Kidney epithelial cell (primary cell): ENCODE measurements around the gene HCAR3. TPM values are rescaled to one million over a fixed set of nuclear protein-coding genes. Genes with fewer than 3 reads are reported as not detected.
"Not testable (repeated sequence)": the region's sequence is repeated elsewhere in the genome, so short reads cannot be mapped to it uniquely, and the experiment has no call there.

Experiments
- DNase-seq: peaks from one replicate; pipeline ENCODE4 v3.0.0-alpha.2; 2010; ENCODE audit warnings: low read depth
- H3K27me3 ChIP-seq: 2 replicates; pipeline ENCODE4 v1.6.0; 2011; ENCODE audit warnings: low read length; ENCODE audit not compliant: control insufficient read depth, insufficient read depth
- H3K36me3 ChIP-seq: 2 replicates; pipeline ENCODE4 v1.5.1; 2011; ENCODE audit warnings: low read length; ENCODE audit not compliant: control insufficient read depth, insufficient read depth
- H3K4me3 ChIP-seq: 2 replicates; pipeline ENCODE4 v1.5.1; 2011; ENCODE audit warnings: low read depth, mild to moderate bottlenecking, control low read depth, low read length
- total RNA-seq: library from RNA; depleted of rRNA; stranded (reverse); fragments of >200 nt; gene quantifications from 2 replicates; pipeline ENCODE4 v1.2.3, GENCODE V29; 2015
- TF ChIP-seq, protein P1 (sequence below): IDR thresholded peaks from 2 replicates; pipeline ENCODE4 v1.5.1; 2011; ENCODE audit warnings: mild to moderate bottlenecking, moderate library complexity, low read length, control low read depth, inconsistent platforms; ENCODE audit not compliant: insufficient read depth, poor library complexity, severe bottlenecking

The HCAR3 gene
- not detected in 2 replicates for total RNA-seq

DNA sequence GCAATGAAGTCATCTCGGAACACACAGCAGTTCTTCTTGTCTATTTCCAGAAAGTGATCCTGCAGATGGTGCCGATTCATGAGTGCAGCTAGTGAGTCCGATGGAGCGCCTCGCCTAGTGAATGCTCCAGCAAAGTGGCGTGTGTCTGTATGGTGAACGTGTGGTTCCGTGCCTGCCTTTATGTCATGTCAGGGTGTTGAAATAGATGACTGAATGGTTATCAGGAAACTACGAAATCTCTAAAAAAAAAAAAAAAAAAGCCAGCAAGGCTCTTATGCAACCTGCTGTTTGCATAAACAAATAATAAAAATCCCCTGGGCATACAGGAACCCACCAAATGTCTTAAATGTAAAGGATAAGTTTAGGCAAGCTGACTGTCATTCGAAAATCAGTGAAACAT is at the start of gene HCAR3:
Gene HCAR3 (minus strand): TSS at position 154 of the 400 bp plus-strand sequence. CDS start 74 bp downstream, at position 80.
- not testable (repeated sequence) for H3K4me3 ChIP-seq, H3K27me3 ChIP-seq, H3K36me3 ChIP-seq, DNase-seq

DNA sequence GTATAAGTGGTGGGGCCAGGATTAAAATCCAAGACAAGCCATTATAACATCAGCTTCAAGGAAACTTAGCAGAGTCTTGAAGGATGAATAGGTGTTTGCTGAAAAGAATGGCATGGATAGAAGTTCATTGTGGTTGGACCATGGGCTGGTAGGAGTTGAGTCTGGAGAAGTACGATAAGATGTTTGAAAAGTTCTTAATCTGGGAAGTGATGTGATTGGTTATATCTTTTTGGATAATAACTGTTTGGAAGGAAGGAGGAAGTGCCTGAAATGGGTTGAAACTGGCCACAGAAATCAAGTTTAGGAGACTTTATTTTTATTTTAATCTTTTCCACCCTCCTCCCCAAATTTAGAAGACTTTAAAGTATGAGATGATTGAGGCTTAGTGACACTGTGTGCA is 41.0 kb upstream of the HCAR3 start:
- H3K4me3 ChIP-seq, result no peak overlapping the region
- TF ChIP-seq, protein P1, sequence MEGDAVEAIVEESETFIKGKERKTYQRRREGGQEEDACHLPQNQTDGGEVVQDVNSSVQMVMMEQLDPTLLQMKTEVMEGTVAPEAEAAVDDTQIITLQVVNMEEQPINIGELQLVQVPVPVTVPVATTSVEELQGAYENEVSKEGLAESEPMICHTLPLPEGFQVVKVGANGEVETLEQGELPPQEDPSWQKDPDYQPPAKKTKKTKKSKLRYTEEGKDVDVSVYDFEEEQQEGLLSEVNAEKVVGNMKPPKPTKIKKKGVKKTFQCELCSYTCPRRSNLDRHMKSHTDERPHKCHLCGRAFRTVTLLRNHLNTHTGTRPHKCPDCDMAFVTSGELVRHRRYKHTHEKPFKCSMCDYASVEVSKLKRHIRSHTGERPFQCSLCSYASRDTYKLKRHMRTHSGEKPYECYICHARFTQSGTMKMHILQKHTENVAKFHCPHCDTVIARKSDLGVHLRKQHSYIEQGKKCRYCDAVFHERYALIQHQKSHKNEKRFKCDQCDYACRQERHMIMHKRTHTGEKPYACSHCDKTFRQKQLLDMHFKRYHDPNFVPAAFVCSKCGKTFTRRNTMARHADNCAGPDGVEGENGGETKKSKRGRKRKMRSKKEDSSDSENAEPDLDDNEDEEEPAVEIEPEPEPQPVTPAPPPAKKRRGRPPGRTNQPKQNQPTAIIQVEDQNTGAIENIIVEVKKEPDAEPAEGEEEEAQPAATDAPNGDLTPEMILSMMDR, result no peak
- no peak for DNase-seq
- H3K36me3 ChIP-seq, result no peaks in the 10 kb centered on the region
- no peaks in the 10 kb centered on the region for H3K27me3 ChIP-seq

DNA sequence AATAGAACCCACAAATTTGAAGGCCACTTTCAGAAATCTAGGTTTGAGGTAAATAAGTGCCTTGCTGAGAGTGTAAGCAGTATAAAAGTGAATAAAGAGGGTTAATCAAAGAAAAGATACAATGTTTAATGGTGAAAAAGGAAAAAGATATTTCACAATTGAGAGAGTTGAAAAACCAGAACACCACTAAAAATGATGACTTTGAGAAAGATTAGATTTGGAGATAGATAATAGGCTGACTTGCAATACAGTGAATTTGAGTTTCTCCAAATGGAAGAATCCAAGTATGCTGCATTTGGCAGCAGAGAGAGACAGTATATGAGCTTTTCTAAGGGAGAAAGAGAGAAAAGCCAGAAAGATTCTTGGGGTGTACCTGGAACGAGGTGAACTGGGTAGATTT is 38.2 kb upstream of the HCAR3 start:
- no peaks in the 10 kb centered on the region for H3K27me3 ChIP-seq
- no peak overlapping the region for H3K4me3 ChIP-seq
- no peak for DNase-seq
- H3K36me3 ChIP-seq, result no peaks in the 10 kb centered on the region
- TF ChIP-seq, protein P1, result no peak

DNA sequence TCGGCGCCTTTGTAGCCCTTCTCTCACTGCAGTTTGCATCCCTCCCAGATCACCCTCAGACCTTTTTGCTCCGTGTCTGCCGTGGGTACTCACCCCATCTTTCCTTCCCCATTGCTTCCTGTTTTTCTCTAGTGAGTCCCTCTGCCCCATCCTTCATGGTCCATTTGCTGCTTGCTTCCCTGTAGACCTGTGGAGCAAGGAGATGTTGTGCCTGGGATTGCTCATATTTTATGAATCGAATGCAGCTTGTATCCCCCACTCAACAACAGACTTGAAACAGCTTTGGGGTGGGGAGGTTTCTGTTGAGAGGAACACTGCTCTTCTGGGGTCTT is 36.7 kb upstream of the HCAR3 start:
- Histone ChIP-seq H3K36me3 (no peaks in the 10 kb centered on the region), H3K27me3 (no peaks in the 10 kb centered on the region), H3K4me3 (peak overlapping the region; percentile 82)
- TF ChIP-seq, protein P1, result no peak
- no peak for DNase-seq

DNA sequence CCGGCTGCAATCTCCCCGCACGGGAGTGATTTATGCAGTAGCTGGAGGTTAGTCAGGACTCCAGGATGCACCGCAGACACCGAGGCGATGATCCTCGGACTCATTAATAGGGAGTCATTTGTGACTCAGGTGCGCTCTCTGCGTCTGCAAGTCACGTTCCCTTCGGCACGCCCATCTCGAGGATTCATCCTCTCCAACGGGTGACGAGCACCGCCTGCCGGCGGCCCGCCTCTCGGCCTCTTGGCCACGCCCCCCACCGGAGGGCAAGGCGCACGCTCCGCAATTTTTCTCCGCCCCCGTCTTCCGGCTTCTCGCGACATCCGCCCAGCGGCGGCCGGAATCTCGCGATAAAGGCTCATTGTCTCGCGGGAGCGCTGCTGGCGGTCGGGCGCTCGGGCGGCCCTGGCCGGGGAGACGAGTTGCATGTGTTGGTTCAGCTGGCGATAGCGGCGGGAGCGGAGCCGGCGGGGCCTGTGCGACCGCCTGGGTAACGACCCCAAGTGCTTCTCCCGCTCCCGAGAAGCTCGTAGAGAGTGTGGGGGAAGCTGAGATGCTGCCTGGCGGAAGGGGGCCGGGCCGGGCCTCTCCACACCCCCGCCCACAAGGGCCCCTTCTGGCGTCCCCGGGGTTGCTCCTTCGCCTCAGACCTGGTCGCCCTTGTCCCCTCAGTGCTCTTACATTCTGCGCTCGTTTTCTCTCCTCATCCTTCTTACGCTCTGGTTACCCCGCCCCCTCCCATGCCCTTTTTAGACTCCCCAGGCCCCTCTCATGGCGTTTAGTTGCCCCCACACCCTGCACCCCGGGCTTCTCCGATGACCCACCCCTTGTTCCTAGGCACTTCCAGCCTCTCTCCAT is 36.1 kb upstream of the HCAR3 start, which contains the start of gene DENR:
Gene DENR (plus strand): TSS at position 361 of the 855 bp plus-strand sequence. CDS start 878 bp downstream, outside the sequence.
- TF ChIP-seq, protein P1, result peak; percentile 82
- H3K4me3 ChIP-seq, result peak within 1 kb of the TSS; percentile 82
- no peaks in the 10 kb centered on the region for H3K36me3 ChIP-seq
- DNase-seq, result peak; percentile 96
- H3K27me3 ChIP-seq, result no peaks in the 10 kb centered on the region

DNA sequence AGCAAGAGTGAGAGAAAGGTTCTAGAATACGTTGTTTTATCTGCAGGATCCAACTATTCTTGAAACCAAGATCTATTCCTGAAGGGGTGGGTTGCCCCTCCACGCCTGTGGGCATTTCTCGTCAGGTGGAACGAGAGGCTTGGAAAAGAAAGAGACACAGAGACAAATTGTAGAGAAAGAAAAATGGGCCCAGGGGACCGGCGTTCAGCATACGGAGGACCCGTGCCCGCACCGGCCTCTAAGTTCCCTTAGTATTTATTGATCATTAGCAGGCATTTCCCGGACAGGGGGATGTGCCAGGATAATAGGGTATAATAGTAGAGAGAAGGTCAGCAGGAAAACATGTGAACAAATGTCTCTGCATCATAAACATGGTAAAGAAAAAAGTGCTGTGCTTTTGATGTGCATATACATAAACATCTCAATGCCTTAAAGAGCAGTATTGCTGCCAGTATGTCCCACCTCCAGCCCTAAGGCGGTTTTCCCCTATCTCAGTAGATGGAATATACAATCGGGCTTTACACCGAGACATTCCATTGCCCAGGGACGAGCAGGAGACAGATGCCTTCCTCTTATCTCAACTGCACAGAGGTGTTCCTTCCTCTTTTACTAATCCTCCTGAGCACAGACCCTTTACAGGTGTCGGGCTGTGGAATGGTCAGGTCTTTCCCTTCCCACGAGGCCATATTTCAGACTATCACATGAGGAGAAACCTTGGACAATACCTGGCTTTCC is 34.3 kb upstream of the HCAR3 start:
- H3K27me3 ChIP-seq, H3K4me3 ChIP-seq, DNase-seq, H3K36me3 ChIP-seq: not testable (repeated sequence)
